Gastrocnemius medialis (tissue), 4 donors: ENCODE measurements around the gene ANKLE1. TPM values are rescaled to one million over a fixed set of nuclear protein-coding genes. Genes with fewer than 3 reads are reported as not detected.

Experiments
- ATAC-seq, 2 donors: fragments of 150-250 bp; one replicate each; pipeline ENCODE4 v1.9.1; 2016
- DNase-seq, 2 donors: peaks; one replicate each; pipeline ENCODE4 v3.0.0-alpha.2; 2019
- H3K27ac ChIP-seq, 4 donors: fragments of 200-600 bp; sonication (generic); 1 replicate in 1 of 4; 2 replicates in 3 of 4; pipeline ENCODE4 v1.5.1; 2016 to 2018; ENCODE audit warnings: mild to moderate bottlenecking in 2 of 4, moderate library complexity in 1 of 4
- H3K27me3 ChIP-seq, 3 donors: fragments of 200-600 bp; sonication (generic) in 2 of 3; 1 replicate in 1 of 3; 2 replicates in 2 of 3; pipeline versions ENCODE4 v1.5.1 to v1.6.0; 2016 to 2019; ENCODE audit warnings: mild to moderate bottlenecking in 1 of 3, moderate library complexity in 1 of 3
- H3K36me3 ChIP-seq, 2 donors: fragments of 200-600 bp; sonication (generic) in 1 of 2; one replicate each; pipeline ENCODE4 v1.5.1; 2017 to 2018
- H3K4me1 ChIP-seq, 2 donors: fragments of 200-600 bp; sonication (generic) in 1 of 2; one replicate each; pipeline ENCODE4 v1.5.1; 2016 to 2017; ENCODE audit warnings: mild to moderate bottlenecking in 2 of 2
- H3K4me3 ChIP-seq, 4 donors: fragments of 200-600 bp; sonication (generic) in 3 of 4; 1 replicate in 1 of 4; 2 replicates in 3 of 4; pipeline ENCODE4 v1.5.1; 2016 to 2019; ENCODE audit warnings: mild to moderate bottlenecking in 2 of 4
- H3K9me3 ChIP-seq, 3 donors: fragments of 200-600 bp; sonication (generic) in 2 of 3; 1 replicate in 1 of 3; 2 replicates in 2 of 3; pipeline ENCODE4 v1.5.1; 2016 to 2019
- POLR2A ChIP-seq, 2 donors: fragments of 450-650 bp; IDR thresholded peaks; one replicate each; pipeline ENCODE4 v1.6.1; 2017; ENCODE audit warnings: antibody characterized with exemption in 2 of 2, mild to moderate bottlenecking in 2 of 2, moderate library complexity in 2 of 2
- in situ Hi-C, 4 donors: fragments of 200-750 bp; cut with MboI; loops; one replicate each; pipeline versions ENCODE4 v1.15.0 to v1.8.0; 2017; ENCODE audit warnings: low sequenced_read_pairs in 4 of 4
- intact Hi-C: fragments of 100-400 bp; cut with DNase I; formaldehyde crosslinking; loops from one replicate; pipeline ENCODE4 v1.15.1; 2023; ENCODE audit warnings: low total_unique reads
- total RNA-seq, 4 donors: library from RNA; depleted of rRNA; stranded (reverse); fragments of >200 nt; gene quantifications; one replicate each; pipeline versions ENCODE4 v1.1.0 to v1.2.3, GENCODE V29; 2016
- TF ChIP-seq, protein P1 (sequence below), 5 experiments: fragments of 450-650 bp in 3 of 5; fragments of 200-600 bp in 2 of 5; sonication (generic) in 2 of 5; IDR thresholded peaks in 4 of 5; conservative IDR thresholded peaks in 1 of 5; 1 replicate in 4 of 5; 2 replicates in 1 of 5; pipeline ENCODE4 v1.5.1; 2016 to 2019; ENCODE audit warnings: antibody characterized with exemption in 5 of 5, mild to moderate bottlenecking in 3 of 5, moderate library complexity in 3 of 5

The ANKLE1 gene
- total RNA-seq, 4 donors from 2014 or later = 0.11 to 1.4 TPM; not detected in 2

DNA sequence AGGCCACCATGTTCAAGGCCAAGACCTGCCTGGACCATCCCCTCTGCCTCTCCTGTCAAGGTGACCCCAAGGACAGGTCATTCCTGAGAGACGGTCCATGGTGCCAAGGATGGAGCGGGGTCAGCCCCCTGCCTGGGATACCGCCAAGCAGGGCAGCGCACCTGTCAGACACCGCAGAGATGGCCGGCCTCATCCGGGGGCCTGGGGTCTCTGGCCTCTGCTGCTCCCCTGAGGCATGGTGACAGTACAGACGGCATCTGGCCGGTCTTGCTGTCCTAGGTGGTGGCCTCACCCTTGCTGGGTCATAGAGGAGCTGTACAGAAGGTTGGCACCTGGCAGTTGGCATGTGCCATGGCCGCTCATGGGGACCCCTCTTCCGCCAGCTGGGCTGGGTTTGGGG, 38.7 kb downstream of the ANKLE1 start:
- Histone ChIP-seq H3K4me3 (no peak overlapping the region), H3K4me1 (no peaks in the 10 kb centered on the region), H3K27me3 (no peaks in the 10 kb centered on the region), H3K9me3 (no peaks in the 10 kb centered on the region), H3K27ac (no peak overlapping the region), H3K36me3 (peaks cover 0 to 43% of the 10 kb centered on the region in 2 donors)
- no peak for DNase-seq
- intact Hi-C loops = no loop called here
- in situ Hi-C loops = no loop called here
- TF ChIP-seq, protein P1, sequence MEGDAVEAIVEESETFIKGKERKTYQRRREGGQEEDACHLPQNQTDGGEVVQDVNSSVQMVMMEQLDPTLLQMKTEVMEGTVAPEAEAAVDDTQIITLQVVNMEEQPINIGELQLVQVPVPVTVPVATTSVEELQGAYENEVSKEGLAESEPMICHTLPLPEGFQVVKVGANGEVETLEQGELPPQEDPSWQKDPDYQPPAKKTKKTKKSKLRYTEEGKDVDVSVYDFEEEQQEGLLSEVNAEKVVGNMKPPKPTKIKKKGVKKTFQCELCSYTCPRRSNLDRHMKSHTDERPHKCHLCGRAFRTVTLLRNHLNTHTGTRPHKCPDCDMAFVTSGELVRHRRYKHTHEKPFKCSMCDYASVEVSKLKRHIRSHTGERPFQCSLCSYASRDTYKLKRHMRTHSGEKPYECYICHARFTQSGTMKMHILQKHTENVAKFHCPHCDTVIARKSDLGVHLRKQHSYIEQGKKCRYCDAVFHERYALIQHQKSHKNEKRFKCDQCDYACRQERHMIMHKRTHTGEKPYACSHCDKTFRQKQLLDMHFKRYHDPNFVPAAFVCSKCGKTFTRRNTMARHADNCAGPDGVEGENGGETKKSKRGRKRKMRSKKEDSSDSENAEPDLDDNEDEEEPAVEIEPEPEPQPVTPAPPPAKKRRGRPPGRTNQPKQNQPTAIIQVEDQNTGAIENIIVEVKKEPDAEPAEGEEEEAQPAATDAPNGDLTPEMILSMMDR (IDR thresholded peaks at IDR 0.05 in 4 of 5, conservative IDR thresholded peaks at IDR 0.05 in 1 of 5) = no peak
- no peak for TF ChIP-seq POLR2A (IDR thresholded peaks at IDR 0.05)
- ATAC-seq = no peak

GRCh38 chr19:17321655-17322489, 40.2 kb downstream of the ANKLE1 start:
- no peaks in the 10 kb centered on the region for H3K27me3 ChIP-seq
- no peak for ATAC-seq
- H3K27ac ChIP-seq = no peak overlapping the region
- no peak for DNase-seq
- in situ Hi-C loops = no loop called here
- no peaks in the 10 kb centered on the region for H3K4me1 ChIP-seq
- TF ChIP-seq, protein P1 (IDR thresholded peaks at IDR 0.05 in 4 of 5, conservative IDR thresholded peaks at IDR 0.05 in 1 of 5) = no peak
- no peak for TF ChIP-seq POLR2A (IDR thresholded peaks at IDR 0.05)
- intact Hi-C loops = no loop called here
- H3K9me3 ChIP-seq = no peaks in the 10 kb centered on the region
- no peak overlapping the region for H3K4me3 ChIP-seq
- peaks cover 0 to 30% of the 10 kb centered on the region in 2 donors for H3K36me3 ChIP-seq

DNA sequence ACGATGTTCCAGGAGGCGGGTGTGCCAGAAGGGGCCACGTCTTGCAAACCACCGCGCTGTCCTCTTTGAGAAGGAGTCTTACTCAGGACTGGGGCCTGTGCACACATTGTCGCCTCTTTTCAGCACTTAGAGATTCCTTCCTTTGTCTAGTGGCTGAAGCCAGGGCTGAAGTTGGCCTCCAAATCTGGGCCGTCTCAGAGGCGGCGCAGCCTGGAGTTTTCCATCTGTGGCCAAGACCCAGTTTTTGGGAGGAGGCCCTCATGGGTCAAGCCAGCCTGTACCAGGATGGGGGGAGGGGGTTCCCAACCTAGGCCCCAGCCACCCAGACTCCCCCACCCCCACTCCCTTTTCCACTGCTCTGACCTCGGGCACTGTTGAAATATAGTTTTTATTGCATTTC, 41.2 kb downstream of the ANKLE1 start:
- H3K36me3 ChIP-seq = peaks cover 0 to 28% of the 10 kb centered on the region in 2 donors
- no peaks in the 10 kb centered on the region for H3K9me3 ChIP-seq
- in situ Hi-C loops = no loop called here
- ATAC-seq (no peak), DNase-seq (no peak)
- H3K4me3 ChIP-seq = no peak overlapping the region
- no peak for TF ChIP-seq POLR2A (IDR thresholded peaks at IDR 0.05)
- intact Hi-C loops = no loop called here
- no peaks in the 10 kb centered on the region for H3K27me3 ChIP-seq
- no peaks in the 10 kb centered on the region for H3K4me1 ChIP-seq
- H3K27ac ChIP-seq = no peak overlapping the region

- Histone ChIP-seq H3K27me3 (no peaks in the 10 kb centered on the region), H3K9me3 (no peaks in the 10 kb centered on the region), H3K36me3 (peaks cover 0 to 28% of the 10 kb centered on the region in 2 donors), H3K27ac (no peak overlapping the region), H3K4me1 (no peaks in the 10 kb centered on the region), H3K4me3 (no peak overlapping the region)
- no peak for TF ChIP-seq POLR2A (IDR thresholded peaks at IDR 0.05)
- TF ChIP-seq, protein P1 (IDR thresholded peaks at IDR 0.05 in 4 of 5, conservative IDR thresholded peaks at IDR 0.05 in 1 of 5) = no peak
- intact Hi-C loops = no loop called here
- in situ Hi-C loops = no loop called here
- no peak for DNase-seq
- ATAC-seq = no peak
Observed at GRCh38 chr19:17323300-17323963, 41.7 kb downstream of the ANKLE1 start.

DNA sequence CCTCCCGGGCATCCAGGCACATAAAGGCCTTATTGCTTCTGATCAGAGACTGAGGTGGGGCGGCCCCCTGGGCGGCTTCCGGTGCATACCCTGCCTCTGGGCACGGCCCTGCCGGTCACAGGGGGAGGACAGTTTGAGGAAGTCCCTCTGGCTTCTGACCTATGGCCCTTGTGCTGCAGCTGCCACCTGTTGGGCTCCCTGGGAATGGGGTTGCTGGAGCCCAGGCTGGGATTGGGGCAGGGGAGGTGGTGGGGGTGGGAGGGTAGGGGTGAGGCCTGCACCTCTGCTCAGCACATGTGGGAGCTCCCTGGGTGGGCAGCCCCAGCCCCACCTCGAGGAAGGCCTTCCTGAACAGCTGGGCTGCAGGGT, 42.2 kb downstream of the ANKLE1 start:
- Histone ChIP-seq H3K36me3 (peaks cover 0 to 26% of the 10 kb centered on the region in 2 donors), H3K27ac (no peak overlapping the region), H3K9me3 (no peaks in the 10 kb centered on the region), H3K4me1 (no peaks in the 10 kb centered on the region), H3K27me3 (no peaks in the 10 kb centered on the region), H3K4me3 (no peak overlapping the region)
- DNase-seq = no peak
- no peak for ATAC-seq
- in situ Hi-C loops = no loop called here
- intact Hi-C loops = no loop called here
- TF ChIP-seq POLR2A (IDR thresholded peaks at IDR 0.05) = no peak
- TF ChIP-seq, protein P1 (IDR thresholded peaks at IDR 0.05 in 4 of 5, conservative IDR thresholded peaks at IDR 0.05 in 1 of 5) = no peak
